HEK293T (cell line): ENCODE results near the gene CCDC24.

ENCODE experiments used
- CTBP1 ChIP-seq: fragments of 450-650 bp; IDR thresholded peaks from 2 replicates; pipeline ENCODE4 v1.6.1; 2016; ENCODE audit warnings: borderline replicate concordance
- HDGF ChIP-seq: fragments of 450-650 bp; IDR thresholded peaks from 2 replicates; pipeline ENCODE4 v1.6.1; 2017; ENCODE audit warnings: antibody characterized with exemption, borderline replicate concordance
- NFRKB ChIP-seq: fragments of 450-650 bp; IDR thresholded peaks from 2 replicates; pipeline ENCODE4 v1.6.1; 2016; ENCODE audit warnings: mild to moderate bottlenecking, moderate library complexity

DNA sequence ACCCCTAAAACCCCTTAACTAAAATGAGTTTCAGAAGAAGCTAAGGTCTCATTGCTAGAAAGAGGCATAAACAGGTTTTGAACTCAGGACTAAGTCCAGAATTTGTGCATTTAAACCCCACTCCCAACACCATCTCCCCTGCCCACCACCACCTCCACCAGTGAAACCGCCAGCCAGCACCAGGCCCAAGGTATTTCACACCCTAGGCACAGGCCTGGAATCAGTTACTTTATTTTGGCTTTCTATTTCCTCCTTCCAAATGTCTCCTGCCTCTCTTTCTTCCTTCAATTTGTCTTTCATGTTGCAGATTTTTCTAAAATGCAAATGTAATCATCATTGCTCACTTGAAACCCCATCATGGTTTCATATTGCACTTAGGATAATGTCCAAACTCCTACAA is 46.5 kb upstream of the CCDC24 start:
- no peak for TF ChIP-seq NFRKB
- no peak for TF ChIP-seq CTBP1
- TF ChIP-seq HDGF: no peak
